ENCODE results near the gene AGAP1. TPM values are rescaled to one million over a fixed set of nuclear protein-coding genes. Genes with fewer than 3 reads are reported as not detected.

Gene AGAP1
- total RNA-seq, 1 donor from 2014 or later = 43.9 TPM

- no peak for DNase-seq (ENCODE audit: low spot score)
- H3K4me3 Mint-ChIP-seq (ENCODE audit: unreplicated experiment) = no peak overlapping the region
- no peaks in the 10 kb centered on the region for H3K9me3 Mint-ChIP-seq (ENCODE audit: unreplicated experiment)
- H3K27ac Mint-ChIP-seq (ENCODE audit: unreplicated experiment) = no peak overlapping the region
- H3K4me1 Mint-ChIP-seq (ENCODE audit: unreplicated experiment) = peaks cover 26% of the 10 kb centered on the region
- H3K27me3 Mint-ChIP-seq (ENCODE audit: unreplicated experiment) = peaks cover 5% of the 10 kb centered on the region
- no peaks in the 10 kb centered on the region for H3K36me3 Mint-ChIP-seq (ENCODE audit: low read depth, unreplicated experiment)
- TF ChIP-seq CTCF (IDR thresholded peaks at IDR 0.05; ENCODE audit: unreplicated experiment) = no peak
Observed at GRCh38 chr2:235860871-235861270, 367.0 kb downstream of the AGAP1 start.

DNA sequence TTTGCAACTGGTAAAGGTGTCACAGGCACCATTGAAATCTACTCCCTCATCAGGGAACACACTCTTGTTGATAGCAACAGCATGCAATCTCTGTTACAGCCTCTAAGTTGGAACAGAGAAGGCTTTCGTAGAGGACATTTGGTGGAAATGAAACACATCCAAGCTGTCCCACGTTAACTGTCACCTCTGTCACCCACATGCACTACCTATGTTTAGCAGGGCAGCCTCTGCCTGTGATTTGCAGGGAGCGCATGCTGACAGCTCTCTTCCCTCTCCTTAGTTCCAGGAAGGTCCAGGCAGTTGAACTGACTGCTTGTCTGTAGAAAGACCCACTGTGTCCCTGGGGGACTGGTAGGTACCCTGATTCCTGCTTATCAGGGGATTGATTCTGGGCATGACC, 367.5 kb downstream of the AGAP1 start:
- Mint-ChIP-seq H3K27me3 (ENCODE audit: unreplicated experiment) (peaks cover 5% of the 10 kb centered on the region), H3K27ac (ENCODE audit: unreplicated experiment) (no peak overlapping the region), H3K4me3 (ENCODE audit: unreplicated experiment) (no peak overlapping the region), H3K4me1 (ENCODE audit: unreplicated experiment) (peaks cover 29% of the 10 kb centered on the region), H3K9me3 (ENCODE audit: unreplicated experiment) (no peaks in the 10 kb centered on the region), H3K36me3 (ENCODE audit: low read depth, unreplicated experiment) (no peaks in the 10 kb centered on the region)
- TF ChIP-seq CTCF (IDR thresholded peaks at IDR 0.05; ENCODE audit: unreplicated experiment) = no peak
- no peak for DNase-seq (ENCODE audit: low spot score)

- Mint-ChIP-seq H3K9me3 (ENCODE audit: unreplicated experiment) (no peaks in the 10 kb centered on the region), H3K27ac (ENCODE audit: unreplicated experiment) (no peak overlapping the region), H3K4me3 (ENCODE audit: unreplicated experiment) (no peak overlapping the region), H3K27me3 (ENCODE audit: unreplicated experiment) (peaks cover 5% of the 10 kb centered on the region), H3K36me3 (ENCODE audit: low read depth, unreplicated experiment) (no peaks in the 10 kb centered on the region), H3K4me1 (ENCODE audit: unreplicated experiment) (peaks cover 27% of the 10 kb centered on the region)
- no peak for TF ChIP-seq CTCF (IDR thresholded peaks at IDR 0.05; ENCODE audit: unreplicated experiment)
- no peak for DNase-seq (ENCODE audit: low spot score)
Observed at GRCh38 chr2:235863414-235863813, 369.6 kb downstream of the AGAP1 start.

GRCh38 chr2:235864302-235864701, 370.5 kb downstream of the AGAP1 start:
- TF ChIP-seq CTCF (IDR thresholded peaks at IDR 0.05; ENCODE audit: unreplicated experiment) = no peak
- H3K27ac Mint-ChIP-seq (ENCODE audit: unreplicated experiment) = no peak overlapping the region
- H3K4me3 Mint-ChIP-seq (ENCODE audit: unreplicated experiment) = no peak overlapping the region
- H3K27me3 Mint-ChIP-seq (ENCODE audit: unreplicated experiment) = peaks cover 5% of the 10 kb centered on the region
- DNase-seq (ENCODE audit: low spot score) = no peak
- no peaks in the 10 kb centered on the region for H3K9me3 Mint-ChIP-seq (ENCODE audit: unreplicated experiment)
- H3K4me1 Mint-ChIP-seq (ENCODE audit: unreplicated experiment) = peaks cover 24% of the 10 kb centered on the region
- no peaks in the 10 kb centered on the region for H3K36me3 Mint-ChIP-seq (ENCODE audit: low read depth, unreplicated experiment)

GRCh38 chr2:235864733-235865515, 371.1 kb downstream of the AGAP1 start:
- H3K36me3 Mint-ChIP-seq (ENCODE audit: low read depth, unreplicated experiment) = no peaks in the 10 kb centered on the region
- DNase-seq (ENCODE audit: low spot score) = no peak
- H3K9me3 Mint-ChIP-seq (ENCODE audit: unreplicated experiment) = no peaks in the 10 kb centered on the region
- no peak for TF ChIP-seq CTCF (IDR thresholded peaks at IDR 0.05; ENCODE audit: unreplicated experiment)
- H3K4me3 Mint-ChIP-seq (ENCODE audit: unreplicated experiment) = no peak overlapping the region
- H3K27me3 Mint-ChIP-seq (ENCODE audit: unreplicated experiment) = peaks cover 4% of the 10 kb centered on the region
- H3K4me1 Mint-ChIP-seq (ENCODE audit: unreplicated experiment) = peaks cover 18% of the 10 kb centered on the region
- H3K27ac Mint-ChIP-seq (ENCODE audit: unreplicated experiment) = no peak overlapping the region
